Adrenal gland (tissue), 5 donors: Measurements from ENCODE around the gene APOA1.

Experiments used
- POLR2A ChIP-seq, 2 donors: fragments of 450-650 bp; IDR thresholded peaks; one replicate each; pipeline ENCODE4 v1.6.1; 2017; ENCODE audit warnings: antibody characterized with exemption in 2 of 2, mild to moderate bottlenecking in 2 of 2, moderate library complexity in 1 of 2
- TF ChIP-seq, protein P1 (sequence below), 6 experiments: fragments of 450-650 bp in 4 of 6; fragments of 200-600 bp in 2 of 6; sonication (generic) in 1 of 6; IDR thresholded peaks; 1 replicate in 5 of 6; 2 replicates in 1 of 6; pipeline versions ENCODE4 v1.5.1 to v1.8.0; 2016 to 2021; ENCODE audit warnings: antibody characterized with exemption in 6 of 6, mild to moderate bottlenecking in 2 of 6, moderate library complexity in 1 of 6
- donor health status: DM: no; HTN: no; CAD: no.

DNA sequence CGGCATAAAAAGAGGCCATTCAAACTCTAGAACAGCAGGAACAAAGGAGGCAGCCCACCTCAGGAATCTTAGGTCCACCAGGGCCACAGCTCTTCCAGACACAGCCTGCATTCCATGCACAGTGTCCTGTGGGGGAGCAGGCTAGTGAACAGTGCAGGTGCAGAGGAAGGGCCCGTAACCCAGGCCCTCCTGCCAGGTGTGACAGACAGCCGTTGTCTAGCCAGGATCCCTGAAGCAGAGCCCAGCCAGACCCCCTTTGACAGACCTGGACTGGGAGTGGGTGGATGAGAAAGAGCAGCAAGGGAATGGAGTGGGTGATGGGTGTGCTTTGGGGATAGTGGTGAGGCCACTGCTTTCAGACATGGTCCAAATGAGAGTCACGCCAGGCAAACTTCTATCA is 48.4 kb downstream of the APOA1 start:
- TF ChIP-seq, protein P1, sequence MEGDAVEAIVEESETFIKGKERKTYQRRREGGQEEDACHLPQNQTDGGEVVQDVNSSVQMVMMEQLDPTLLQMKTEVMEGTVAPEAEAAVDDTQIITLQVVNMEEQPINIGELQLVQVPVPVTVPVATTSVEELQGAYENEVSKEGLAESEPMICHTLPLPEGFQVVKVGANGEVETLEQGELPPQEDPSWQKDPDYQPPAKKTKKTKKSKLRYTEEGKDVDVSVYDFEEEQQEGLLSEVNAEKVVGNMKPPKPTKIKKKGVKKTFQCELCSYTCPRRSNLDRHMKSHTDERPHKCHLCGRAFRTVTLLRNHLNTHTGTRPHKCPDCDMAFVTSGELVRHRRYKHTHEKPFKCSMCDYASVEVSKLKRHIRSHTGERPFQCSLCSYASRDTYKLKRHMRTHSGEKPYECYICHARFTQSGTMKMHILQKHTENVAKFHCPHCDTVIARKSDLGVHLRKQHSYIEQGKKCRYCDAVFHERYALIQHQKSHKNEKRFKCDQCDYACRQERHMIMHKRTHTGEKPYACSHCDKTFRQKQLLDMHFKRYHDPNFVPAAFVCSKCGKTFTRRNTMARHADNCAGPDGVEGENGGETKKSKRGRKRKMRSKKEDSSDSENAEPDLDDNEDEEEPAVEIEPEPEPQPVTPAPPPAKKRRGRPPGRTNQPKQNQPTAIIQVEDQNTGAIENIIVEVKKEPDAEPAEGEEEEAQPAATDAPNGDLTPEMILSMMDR (IDR thresholded peaks at IDR 0.05) = no peak
- no peak for TF ChIP-seq POLR2A (IDR thresholded peaks at IDR 0.05)
